ENCODE data around the gene C6orf136.
"Not testable (repeated sequence)": the region's sequence is repeated elsewhere in the genome, so short reads cannot be mapped to it uniquely, and the experiment has no call there.

The C6orf136 gene

DNA sequence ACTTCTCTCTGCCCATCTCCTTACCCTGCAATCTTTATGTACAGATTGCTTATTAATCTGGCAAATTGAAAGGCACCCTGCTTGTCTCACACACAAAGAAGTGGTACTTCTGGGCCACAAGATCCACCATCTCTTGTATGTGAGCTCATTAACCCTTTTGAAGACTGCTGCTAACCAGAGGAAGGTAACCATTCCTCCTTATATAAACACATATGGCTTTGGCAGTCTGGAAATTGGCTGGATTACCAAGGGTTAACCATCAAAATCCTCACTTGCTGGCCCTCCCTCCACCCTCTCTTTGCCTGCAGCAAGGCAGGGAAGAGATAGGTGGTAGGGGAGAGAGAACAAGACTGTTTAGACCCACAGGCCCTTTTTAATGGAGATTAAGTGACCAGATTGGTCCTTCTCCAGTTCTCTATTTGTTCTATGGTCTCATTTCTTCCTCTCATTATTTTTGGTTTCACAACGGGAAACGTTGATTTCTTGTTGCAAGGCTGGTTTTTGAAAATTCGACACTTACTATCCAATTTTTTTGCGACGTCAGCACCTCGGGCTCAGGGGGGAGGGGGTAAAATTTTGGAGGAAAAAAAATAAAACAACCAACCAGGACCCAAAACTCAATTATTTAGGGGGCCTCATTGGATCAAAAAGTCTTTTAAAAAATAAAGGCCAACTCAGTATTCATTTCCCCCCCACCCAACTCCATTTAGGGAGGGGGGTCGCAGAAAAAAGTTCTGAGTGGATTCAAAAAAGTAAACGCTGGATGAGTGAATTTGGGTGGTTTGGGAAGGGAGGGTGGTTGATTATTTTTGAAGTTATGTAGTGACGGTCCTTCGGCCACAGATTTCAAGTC, 30.7 kb upstream of the C6orf136 start:
- no peak for FAIRE-seq

DNA sequence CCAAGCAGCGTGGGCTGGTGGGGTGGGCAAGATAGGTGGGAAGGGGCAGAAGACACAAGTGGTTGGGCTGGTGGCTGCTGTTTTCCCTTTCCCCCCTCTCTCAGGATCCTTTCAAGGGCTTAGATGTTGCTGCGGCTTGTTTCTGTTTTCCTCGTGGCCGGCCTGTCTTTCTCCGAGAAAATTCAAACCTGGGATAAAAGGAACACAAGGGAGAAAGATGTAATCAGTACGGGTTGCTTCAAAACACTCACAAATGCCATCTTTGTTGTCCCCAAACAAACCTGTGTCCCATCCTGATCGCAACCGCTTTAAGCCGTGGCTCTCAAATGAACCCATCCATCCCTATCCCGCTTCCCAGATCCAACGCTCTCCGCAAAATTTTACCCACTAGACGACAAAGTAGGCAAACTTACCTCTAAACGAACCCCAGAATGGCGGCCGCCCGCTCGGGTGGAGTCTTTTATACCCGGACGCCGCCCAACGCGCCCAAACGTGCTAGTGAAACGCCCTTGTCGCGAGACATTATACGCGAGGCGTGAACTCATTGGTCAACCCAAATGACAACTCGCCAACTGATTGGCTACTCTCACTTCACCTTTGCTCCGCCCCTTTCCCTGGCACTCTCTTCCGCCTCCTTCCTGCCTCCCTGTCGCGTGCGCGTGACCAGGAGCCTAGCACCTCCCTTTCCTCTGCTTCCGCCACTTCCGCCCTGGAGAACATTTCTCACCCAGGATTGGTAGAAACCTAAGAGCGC, 29.9 kb upstream of the C6orf136 start, which contains the start of gene PPP1R10:
Gene PPP1R10, minus strand, starts transcription at position 433 of the 754 bp plus-strand sequence. CDS start 7,299 bp downstream, outside the sequence.
- FAIRE-seq, result peak; percentile 95

DNA sequence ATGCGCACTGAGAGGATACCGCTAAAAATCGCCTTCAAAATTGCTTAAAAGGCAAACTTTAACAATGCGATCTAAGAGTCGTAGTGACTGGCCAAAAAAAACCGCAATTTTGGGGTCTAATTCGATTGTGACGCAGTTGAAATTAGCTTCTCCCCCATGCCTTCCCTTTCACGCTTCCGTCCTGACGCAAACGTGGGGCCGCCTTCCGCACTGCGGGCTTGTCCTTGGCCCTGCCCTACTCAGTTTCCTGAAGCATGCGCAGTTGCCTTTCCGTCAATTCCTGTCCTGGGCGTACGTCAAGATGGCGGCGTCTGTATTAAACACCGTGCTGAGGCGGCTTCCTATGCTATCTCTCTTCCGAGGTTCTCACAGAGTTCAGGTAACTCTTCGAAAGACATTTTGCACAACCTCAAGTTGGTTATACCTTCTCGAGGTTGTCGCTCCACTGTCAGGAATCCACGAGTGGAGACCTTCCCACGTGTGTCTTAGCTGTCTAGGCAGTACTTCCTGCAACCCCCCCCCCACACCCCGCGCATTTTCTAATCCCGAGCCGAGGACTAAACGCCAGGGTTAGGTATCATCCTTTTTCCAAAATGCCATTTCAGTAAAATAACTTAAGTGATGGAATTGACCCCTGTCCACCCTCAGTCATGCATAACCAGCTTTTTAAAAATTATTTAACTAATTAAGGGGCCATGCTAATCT, 29.2 kb upstream of the C6orf136 start, which contains the start of gene MRPS18B:
Gene MRPS18B, plus strand, starts transcription at position 276 of the 705 bp plus-strand sequence. Its CDS starts 26 bp downstream, at position 302.
- peak; percentile 13 for FAIRE-seq

DNA sequence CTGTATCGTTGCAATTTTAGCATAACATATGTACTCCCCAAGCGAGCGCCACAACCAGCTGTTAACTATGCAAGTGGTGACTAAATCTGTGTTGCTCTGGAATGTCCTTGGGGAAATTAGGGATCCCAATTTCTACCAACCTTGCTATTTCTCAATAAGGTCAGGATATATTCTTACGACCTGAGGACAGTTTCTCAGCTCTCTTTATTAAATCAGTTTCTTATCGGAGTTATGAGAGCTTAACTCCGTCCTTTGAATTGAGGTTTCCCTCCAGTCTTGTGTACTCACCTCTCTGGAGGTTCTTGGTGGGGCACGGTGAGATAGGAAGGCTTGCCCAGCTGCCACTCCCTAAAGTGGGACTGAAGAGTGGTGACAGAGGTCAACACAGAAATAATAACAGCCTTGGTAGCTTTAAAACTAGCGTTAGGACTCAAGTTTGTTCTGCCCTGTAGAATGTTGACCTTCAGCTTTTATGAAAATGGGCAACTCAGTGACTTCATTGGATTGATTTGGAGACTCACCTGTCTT, 28.6 kb upstream of the C6orf136 start:
- FAIRE-seq, result no peak

DNA sequence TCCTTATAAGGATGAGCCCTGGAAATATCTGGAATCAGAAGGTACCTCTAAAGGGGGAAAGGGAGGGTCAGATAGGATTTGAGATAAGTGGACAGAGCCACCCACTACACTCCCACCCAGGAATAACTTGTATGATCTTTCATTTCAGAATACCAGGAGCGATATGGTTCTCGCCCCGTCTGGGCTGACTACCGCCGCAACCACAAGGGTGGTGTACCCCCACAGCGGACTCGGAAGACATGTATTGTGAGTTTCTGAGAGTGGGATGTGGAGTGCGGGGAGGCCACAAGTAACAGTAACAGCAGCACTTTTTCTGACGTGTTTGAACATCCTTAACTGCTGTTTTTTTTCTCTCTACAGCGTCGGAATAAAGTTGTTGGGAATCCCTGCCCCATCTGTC, 27.4 kb upstream of the C6orf136 start:
- FAIRE-seq, result no peak

DNA sequence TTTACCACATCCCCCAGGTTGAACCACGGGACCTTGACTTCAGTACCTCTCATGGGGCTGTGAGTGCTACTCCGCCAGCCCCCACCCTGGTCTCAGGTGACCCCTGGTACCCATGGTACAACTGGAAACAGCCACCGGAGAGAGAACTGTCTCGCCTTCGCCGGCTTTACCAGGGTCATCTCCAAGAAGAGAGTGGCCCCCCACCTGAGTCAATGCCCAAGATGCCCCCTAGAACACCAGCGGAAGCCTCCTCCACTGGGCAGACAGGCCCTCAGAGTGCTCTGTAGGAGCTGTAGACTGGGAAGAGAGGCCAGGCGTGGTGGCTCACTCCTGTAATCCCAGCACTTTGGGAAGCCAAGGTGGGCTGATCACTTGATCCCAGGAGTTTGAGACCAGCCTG, 21.4 kb upstream of the C6orf136 start:
- FAIRE-seq, result no peak

DNA sequence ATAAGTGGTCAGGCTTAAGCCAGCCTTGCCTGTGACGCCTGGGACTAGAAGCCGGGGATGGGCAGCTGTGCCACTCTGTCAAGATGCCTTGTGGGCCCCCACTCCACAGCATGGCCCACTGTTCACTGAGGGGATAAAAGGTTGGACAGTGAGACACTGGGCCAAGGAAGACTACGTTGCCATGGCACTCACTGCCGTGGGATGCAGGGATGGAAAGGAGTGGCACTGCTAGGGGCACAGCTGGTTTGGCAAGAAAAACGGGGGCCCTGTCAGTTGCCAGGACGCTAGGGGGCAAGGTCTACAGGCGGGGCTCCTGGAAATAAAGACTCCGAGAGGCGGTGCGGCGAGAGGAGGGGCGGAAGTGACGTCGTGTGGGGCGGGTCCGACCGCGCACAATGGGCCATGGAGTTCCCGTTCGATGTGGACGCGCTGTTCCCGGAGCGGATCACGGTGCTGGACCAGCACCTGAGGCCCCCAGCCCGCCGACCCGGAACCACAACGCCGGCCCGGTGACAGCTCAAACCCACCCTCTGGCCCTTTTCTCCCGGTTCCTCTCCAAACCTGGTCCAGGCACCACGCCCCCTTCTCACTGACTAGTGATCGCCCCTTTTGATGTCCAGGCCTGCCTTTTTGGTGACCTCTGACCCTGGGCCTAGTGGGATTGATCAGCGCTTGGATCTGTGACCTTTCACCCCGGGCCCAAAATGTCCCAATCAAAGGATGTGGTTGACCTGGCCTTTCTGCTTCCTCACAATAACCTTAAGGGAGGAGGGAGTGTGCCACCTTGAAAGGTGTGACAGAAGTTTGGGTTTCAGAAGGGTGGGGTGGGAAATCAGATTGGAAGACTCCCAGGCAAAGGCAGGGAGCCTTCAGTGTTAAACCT, 20.2 kb upstream of the C6orf136 start, which contains the start of gene ATAT1:
Gene ATAT1, plus strand, starts transcription at position 391 of the 883 bp plus-strand sequence.
- FAIRE-seq, result no peak

DNA sequence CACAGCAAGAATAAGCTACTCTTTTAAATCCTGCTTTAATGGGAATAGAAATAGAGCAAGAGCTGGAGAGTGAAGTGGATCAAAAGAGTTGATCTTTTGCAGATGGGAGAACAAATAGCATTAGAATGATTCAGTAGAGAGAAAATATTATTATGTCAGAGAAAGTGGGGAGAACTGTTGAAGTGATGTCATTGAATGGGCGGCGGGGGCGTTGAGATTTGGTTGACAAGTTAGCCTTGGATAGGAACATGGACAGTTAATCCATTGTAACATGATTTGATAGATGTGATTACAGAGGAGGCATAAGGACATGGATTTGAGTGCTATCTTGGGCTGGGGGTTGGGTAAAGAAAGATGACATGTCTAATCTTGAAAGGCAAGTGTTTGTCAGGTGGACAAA, 11.1 kb upstream of the C6orf136 start:
- no peak for FAIRE-seq

DNA sequence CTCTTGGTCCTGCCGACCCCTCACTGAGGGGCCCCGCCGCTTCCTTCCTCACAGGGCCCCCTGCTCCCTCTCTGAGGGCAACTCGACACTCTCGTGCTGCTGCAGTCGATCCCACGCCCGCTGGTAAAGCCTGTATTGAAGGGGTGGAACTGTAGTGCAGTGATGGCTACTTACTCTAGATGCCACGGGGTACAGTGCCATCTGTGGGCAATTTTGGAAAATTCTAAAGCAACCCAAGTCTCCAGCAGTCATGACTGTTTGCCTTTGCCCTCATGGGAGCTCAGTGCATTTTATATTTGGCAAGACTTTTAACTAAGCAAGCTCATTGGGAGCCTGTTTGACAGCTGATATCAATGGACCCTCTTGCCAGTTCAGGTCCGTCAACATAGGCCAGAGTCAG, 6.5 kb upstream of the C6orf136 start:
- FAIRE-seq, result no peak

DNA sequence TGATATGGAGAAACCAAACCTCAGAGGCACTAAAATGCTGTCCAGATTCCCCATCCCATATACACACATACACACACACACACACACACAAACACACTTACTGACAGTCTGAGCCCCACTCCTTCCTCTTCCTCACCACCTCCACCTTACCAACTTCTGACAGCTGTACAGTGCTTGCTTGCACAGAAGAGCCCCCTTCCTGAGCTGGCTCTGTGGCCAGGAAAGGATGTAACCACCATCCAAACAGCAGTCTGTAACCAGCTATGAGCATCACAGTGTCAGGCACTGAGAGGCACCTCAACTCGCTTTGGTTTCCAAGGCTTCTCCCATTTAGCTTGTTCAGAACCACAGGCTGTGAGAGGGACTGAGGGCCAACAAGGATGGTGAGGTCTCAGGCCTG, 5.9 kb upstream of the C6orf136 start:
- no peak for FAIRE-seq

DNA sequence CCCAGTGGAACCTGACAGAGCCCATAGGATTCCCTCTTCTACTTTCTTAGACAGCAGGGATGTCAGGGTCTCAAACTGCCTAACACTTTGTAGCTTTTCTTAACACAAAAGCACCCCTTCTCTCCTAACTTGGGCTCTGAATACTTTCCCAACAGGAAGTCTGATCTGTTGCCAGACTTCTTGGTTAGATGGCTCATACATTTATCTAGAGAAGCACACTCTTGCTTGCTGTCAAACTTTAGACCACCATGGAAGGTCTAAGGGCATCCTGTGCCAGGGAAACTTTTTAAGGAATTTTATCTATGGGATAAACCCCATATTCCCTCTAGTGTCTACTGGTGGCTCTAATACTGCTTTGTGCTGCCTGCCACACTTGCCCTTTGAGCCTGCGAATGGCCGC, 3.3 kb upstream of the C6orf136 start:
- no peak for FAIRE-seq

DNA sequence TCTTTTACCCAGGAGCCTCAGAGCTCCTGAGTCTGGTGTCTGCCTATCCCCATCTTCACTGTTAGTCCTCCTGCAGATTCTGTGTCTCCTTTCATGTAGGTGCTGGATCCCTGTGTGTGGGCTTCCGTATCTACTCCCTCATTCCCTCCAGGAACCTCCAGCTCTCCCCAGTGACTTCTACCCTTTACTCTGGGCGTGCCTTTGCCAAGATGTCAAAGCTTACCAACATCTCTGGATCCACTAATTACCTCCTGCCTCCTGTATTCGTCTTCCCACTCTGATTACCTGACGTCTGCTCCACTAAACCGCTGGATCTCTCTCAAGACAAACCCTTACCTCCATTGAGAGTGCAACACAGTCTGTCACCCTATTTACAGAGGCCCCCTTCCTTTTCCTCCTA, 2.2 kb upstream of the C6orf136 start:
- FAIRE-seq, result no peak

DNA sequence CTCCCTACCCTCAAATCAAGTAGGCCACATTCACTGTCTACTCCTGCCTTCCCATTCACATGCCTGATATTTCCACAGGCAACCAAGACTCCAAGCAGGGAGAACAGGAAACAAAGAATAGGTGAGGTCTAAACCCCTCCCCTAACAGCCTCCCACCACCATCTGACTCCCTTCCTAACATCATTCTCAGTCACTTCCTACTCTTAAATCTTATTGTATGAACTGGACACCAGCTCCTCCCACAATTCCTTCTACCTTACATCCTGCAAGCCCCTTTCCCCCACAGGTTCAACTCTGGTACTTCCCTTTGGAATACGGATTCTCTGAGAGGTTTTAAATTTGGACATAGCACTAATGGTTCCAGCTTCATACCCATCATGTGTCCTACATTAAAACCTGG, 944 bp upstream of the C6orf136 start:
- FAIRE-seq, result no peak

DNA sequence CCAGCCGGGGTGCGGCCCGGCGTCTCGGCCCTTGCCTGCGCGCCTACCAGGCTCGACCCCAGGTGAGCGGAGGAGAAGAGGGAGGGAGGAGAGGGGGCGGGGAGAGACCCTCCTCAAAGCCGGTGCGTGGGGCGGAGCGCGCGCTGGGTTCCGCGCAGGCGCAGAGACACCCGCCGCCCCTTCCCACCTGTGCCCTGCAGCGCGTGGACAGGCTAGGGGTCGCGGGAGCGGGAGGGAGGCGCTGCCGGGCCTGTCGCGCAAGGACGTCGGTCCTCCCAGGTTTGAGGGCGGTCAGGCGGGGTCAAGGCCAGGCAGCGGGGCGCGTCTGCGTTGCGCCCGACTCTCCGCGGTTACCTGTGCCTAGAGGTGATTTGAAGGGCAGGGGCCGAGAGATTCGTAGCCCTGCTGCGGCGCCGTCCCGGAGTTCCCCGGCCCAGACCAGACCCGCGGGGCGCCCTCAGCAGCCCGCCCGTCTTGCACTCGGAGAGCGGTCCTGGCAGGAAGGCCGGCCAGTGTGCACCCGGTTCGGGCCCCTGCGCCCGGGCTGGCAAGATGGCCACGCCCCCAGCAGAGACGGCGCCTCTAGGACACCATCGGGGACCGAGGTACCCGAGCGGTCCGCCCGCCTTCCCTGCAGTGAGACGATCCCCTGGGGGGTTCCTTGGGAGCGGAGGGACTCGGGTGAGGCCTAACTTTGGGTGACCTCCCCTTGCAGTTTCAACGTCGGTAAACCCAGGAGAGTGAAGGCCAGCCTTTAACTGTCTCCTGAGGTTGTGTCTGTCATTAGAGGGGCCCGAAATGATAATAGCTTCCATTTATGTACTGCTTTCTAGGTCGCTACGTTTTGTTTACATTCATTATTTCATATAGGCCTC, 546 bp downstream of the C6orf136 start:
- FAIRE-seq, result no peak

DNA sequence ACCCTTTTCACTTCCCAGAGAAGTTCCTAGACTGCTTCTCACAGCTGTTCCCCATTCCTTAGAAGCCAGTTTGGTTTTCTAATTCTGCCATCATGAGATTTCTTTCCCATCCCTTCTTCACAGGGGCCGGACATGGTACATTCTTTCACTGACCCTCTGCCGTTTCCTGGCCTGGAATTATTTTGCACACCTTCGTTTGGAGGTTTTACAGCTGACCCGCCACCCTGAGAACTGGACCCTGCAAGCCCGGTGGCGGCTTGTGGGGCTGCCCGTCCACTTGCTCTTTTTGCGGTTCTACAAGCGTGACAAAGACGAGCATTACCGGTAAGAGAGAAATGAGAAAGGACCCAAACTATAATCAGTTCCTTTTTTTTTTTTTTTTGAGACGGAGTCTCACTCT, 4.2 kb downstream of the C6orf136 start:
- no peak for FAIRE-seq

DNA sequence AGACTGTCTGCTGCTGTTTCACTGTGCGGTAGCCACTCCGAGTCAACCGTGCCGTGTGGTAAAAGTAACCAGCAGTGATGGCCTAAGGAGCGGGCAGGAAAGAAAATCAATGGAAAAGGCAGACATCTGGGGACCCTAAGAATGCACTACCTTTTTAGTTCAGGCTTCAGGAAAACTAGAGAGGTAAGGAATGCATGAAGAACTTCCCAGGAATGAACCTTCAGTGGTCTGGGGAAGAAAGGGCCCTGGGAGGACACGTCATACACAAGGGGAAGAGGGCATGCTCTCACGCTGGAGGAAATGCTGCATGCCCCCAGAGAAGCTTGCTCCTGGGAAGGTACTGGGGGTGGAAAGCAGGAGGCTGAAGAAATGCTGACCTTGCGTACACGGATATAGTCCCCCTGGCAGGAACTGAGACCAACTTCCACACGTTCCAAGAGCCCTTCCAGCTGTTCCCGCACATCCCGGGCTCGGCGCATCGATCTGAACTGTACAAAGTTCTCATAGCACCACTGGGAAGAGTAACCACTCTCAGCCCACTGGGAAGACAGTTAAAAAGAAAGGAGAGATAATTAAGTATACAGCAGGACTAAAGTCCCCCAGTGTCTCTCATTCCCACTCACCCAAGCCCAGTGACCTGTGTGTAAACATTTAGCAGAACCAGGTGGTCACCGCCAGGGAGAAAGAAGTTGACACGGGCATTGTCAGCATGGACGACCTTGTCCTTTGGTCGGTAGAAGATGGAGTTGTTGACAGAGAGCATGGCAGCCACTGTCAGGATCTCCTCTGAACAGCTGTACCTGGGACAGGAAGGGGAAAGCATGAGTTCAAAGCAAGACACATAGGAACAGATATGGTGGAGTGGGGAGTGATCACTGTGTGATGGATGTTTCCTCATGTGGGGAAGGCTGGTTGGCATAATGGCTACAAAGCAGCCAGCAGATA, 8.1 kb downstream of the C6orf136 start:
- FAIRE-seq, result no peak

DNA sequence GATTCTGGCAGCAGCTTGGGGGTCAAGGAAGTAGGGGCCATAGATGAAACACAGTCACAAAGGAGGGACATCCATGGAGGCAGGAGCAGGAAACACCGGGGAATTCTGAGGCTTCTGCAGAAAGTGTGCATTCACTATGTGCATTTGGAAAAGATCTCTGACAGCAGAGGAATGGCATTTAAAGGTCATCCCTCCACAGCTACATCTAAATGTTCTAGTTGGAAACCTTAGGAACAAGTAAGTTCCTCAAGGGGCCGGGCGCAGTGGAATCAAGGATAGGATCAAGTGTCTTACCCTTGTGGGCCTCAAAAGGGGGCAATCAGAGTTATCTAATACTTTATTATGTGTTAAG, 8.8 kb downstream of the C6orf136 start:
- FAIRE-seq, result no peak

DNA sequence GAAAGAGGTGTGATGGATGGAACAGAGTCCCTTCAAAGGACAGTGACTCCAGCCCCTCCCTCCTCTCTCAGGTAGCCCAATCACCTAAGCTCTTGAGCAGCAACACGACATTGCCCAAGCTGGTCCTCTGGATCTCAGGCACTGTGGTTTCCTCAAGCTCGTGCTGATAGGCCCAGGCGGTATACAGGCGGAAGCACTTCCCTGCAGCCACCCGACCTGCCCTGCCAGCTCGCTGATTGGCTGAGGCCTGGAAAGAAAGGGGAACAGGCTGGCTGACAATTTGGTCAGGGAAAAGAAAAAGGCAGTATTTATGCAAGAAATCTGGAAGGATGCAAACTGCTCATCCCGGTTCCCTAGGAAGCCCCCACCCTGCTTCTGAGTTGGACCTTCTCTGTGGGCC, 9.6 kb downstream of the C6orf136 start:
- FAIRE-seq, result no peak

DNA sequence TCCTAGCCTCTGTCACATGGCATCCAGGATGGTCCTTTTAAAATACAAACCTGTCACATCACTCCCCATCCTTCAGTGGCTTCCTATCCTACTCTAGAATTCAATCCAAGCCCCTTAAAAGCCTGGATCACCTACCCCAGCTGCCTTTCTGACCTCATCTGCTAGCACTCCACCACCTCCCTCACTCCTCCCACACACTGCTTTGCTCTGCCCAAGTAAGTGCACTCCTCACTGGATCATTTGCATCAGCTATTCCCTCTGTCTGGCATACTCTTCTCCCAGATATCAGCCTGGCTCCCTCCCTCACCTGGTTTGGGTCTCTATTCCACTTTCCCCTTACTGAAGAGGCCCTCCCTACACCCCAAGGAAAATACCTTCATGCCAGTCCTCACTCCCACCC, 10.5 kb downstream of the C6orf136 start:
- FAIRE-seq, result no peak

DNA sequence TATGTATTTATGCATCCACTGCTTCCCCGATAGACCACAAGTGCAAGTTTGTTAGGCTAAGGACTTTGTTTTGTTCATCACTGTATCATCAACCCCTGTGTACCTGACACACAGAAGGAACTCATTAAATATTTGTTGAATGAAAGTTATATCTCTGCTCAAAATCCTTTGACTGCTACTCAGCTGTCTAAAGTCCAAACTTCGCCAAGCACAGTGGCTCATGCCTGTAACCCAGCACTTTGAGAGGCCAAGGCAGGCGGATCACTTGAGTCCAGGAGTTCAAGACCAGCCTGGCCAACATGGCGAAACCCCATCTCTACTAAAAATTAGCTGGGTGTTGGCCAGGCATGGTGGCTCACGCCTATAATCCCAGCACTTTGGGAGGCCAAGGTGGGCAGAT, 11.0 kb downstream of the C6orf136 start:
- FAIRE-seq, result not testable (repeated sequence)

All from TTC549 (cell line).